ENCODE data around the gene CAVIN3. TPM values are rescaled to one million over a fixed set of nuclear protein-coding genes. Genes with fewer than 3 reads are reported as not detected.
A peak's percentile ranks its signal among the peaks of the same experiment; 100 is the strongest.

CAVIN3 gene
- total and polyA plus RNA-seq, 10 of the 15 experiments (the other 5 are each of a cell fraction or from before 2014, with no cell fraction given), result 0.05 to 13.9 (median 4.5) TPM

- WGBS (ENCODE audit: insufficient coverage, insufficient replicate concordance, low lambda C conversion rate, missing lambda C conversion rate), result 0% methylated on average over 3 of the region's 3 CpGs
- intact Hi-C loops (cut with micrococcal nuclease; ENCODE audit: unreplicated experiment), result no loop called here
- ChIA-PET CTCF (interaction anchor here (1.2 to 8.0 kb wide), 3 partner anchors 11 to 63 kb away, joined by 3 to 61 read pairs (median 32); no protein-coding TSS in a partner anchor), RAD21 (ENCODE audit: unreplicated experiment) (interaction anchor here (0.7 kb wide), 1 partner anchor 48 kb away, joined by 3 read pairs; no protein-coding TSS in a partner anchor), SMC1A (ENCODE audit: uncharacterized antibody, unreplicated experiment) (interaction anchor here (0.6 to 2.7 kb wide), 4 partner anchors 8 to 63 kb away, joined by 3 to 9 read pairs (median 6); no protein-coding TSS in a partner anchor), POLR2A (no interaction called here)
- FAIRE-seq (no peak), ATAC-seq (peak; percentile 52), DNase-seq (ENCODE audit: low read depth, low spot score) (no peak)
- in situ Hi-C loops (cut with MboI), result no loop called here
- no TSS peak for BruUV-seq (replicated peaks)
- H3K4me1 ChIP-seq (ENCODE audit: control insufficient read depth, insufficient read depth, low read length), result no peaks in the 10 kb centered on the region
- H3K27ac ChIP-seq (ENCODE audit: control insufficient read depth, insufficient read depth), result no peak overlapping the region
- no peaks in the 10 kb centered on the region for H3K36me3 ChIP-seq (ENCODE audit: control insufficient read depth in 2 of 2, insufficient read depth in 2 of 2, low read length in 1 of 2)
- H3K9ac ChIP-seq (ENCODE audit: control insufficient read depth, insufficient read depth, low read length), result no peak overlapping the region
- H4K20me1 ChIP-seq (ENCODE audit: control insufficient read depth, insufficient read depth), result no peaks in the 10 kb centered on the region
- H3K4me3 ChIP-seq, result no peak overlapping the region
- H3K9me3 ChIP-seq (replicated peaks; ENCODE audit: control insufficient read depth, insufficient read depth, low read length), result no peaks in the 10 kb centered on the region
- H3K4me2 ChIP-seq (ENCODE audit: control insufficient read depth, insufficient read depth), result no peak overlapping the region
- TF ChIP-seq, protein P1, sequence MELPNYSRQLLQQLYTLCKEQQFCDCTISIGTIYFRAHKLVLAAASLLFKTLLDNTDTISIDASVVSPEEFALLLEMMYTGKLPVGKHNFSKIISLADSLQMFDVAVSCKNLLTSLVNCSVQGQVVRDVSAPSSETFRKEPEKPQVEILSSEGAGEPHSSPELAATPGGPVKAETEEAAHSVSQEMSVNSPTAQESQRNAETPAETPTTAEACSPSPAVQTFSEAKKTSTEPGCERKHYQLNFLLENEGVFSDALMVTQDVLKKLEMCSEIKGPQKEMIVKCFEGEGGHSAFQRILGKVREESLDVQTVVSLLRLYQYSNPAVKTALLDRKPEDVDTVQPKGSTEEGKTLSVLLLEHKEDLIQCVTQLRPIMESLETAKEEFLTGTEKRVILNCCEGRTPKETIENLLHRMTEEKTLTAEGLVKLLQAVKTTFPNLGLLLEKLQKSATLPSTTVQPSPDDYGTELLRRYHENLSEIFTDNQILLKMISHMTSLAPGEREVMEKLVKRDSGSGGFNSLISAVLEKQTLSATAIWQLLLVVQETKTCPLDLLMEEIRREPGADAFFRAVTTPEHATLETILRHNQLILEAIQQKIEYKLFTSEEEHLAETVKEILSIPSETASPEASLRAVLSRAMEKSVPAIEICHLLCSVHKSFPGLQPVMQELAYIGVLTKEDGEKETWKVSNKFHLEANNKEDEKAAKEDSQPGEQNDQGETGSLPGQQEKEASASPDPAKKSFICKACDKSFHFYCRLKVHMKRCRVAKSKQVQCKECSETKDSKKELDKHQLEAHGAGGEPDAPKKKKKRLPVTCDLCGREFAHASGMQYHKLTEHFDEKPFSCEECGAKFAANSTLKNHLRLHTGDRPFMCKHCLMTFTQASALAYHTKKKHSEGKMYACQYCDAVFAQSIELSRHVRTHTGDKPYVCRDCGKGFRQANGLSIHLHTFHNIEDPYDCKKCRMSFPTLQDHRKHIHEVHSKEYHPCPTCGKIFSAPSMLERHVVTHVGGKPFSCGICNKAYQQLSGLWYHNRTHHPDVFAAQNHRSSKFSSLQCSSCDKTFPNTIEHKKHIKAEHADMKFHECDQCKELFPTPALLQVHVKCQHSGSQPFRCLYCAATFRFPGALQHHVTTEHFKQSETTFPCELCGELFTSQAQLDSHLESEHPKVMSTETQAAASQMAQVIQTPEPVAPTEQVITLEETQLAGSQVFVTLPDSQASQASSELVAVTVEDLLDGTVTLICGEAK (IDR thresholded peaks at IDR 0.05; ENCODE audit: borderline replicate concordance), result peak; percentile 18; the same call in 1 of the 2 replicates
- TF ChIP-seq RAD21 (IDR thresholded peaks at IDR 0.05; ENCODE audit: insufficient read depth, low read depth, low read length), result no peak
- TF ChIP-seq CBFB (IDR thresholded peaks at IDR 0.05; ENCODE audit: low read depth), result no peak
- no peak for TF ChIP-seq GATAD2B (conservative IDR thresholded peaks at IDR 0.05; ENCODE audit: low read depth)
- no peaks in the 10 kb centered on the region for H3K79me2 ChIP-seq (ENCODE audit: control insufficient read depth, insufficient read depth, low read length)
- no peak overlapping the region for H2AFZ ChIP-seq (ENCODE audit: control insufficient read depth, low read depth, low read length)
- no peaks in the 10 kb centered on the region for H3K27me3 ChIP-seq (replicated peaks in 1 of 2; ENCODE audit: control insufficient read depth in 2 of 2, insufficient read depth in 2 of 2, low read length in 1 of 2)
Measured at GRCh38 chr11:6300325-6300724, 20.0 kb downstream of the CAVIN3 start.
